GM21717 (cell line): ENCODE results near the gene AGXT.

Experiments used
- ATAC-seq: cut with Tn5 transposase; IDR thresholded peaks from one replicate; pipeline ENCODE4 v1.9.1; 2021; ENCODE audit warnings: mild to moderate bottlenecking, moderate library complexity; ENCODE audit not compliant: unreplicated experiment

AGXT gene

GRCh38 chr2:240868286-240869108 lies at the start of gene AGXT:
TSS of gene AGXT (plus strand) at chr2:240868824. CDS start at chr2:240868866, 42 bp downstream.
- ATAC-seq: no peak

GRCh38 chr2:240819126-240819857 lies 49.3 kb upstream of the AGXT start:
- no peak for ATAC-seq

GRCh38 chr2:240819858-240820606 lies 48.6 kb upstream of the AGXT start, which contains the start of gene KIF1A:
TSS of gene KIF1A (minus strand) at chr2:240820219. CDS start at chr2:240797752, 22,467 bp downstream.
- no peak for ATAC-seq

GRCh38 chr2:240820607-240821428 lies 47.8 kb upstream of the AGXT start:
- ATAC-seq: no peak

GRCh38 chr2:240821429-240821778 lies 47.2 kb upstream of the AGXT start:
- no peak for ATAC-seq

- ATAC-seq: no peak
These were observed 46.3 kb upstream of the AGXT start for GRCh38 chr2:240822280-240822847.

- no peak for ATAC-seq
These were observed 44.9 kb upstream of the AGXT start for GRCh38 chr2:240823449-240824336.

- no peak for ATAC-seq
These were observed 43.1 kb upstream of the AGXT start for GRCh38 chr2:240825476-240825875.

- ATAC-seq: no peak
These were observed 36.9 kb upstream of the AGXT start for GRCh38 chr2:240831594-240832204.

- peak; percentile 73 for ATAC-seq
These were observed 36.4 kb upstream of the AGXT start for GRCh38 chr2:240832205-240832727.

GRCh38 chr2:240832921-240833494 lies 35.6 kb upstream of the AGXT start:
- ATAC-seq: no peak

- no peak for ATAC-seq
These were observed 34.8 kb upstream of the AGXT start for GRCh38 chr2:240833724-240834285.

- ATAC-seq: no peak
These were observed 34.1 kb upstream of the AGXT start for GRCh38 chr2:240834377-240834975.

GRCh38 chr2:240835528-240835927 lies 33.1 kb upstream of the AGXT start:
- ATAC-seq: no peak

- no peak for ATAC-seq
These were observed 31.7 kb upstream of the AGXT start for GRCh38 chr2:240836781-240837467.

GRCh38 chr2:240837621-240838020 lies 31.0 kb upstream of the AGXT start:
- ATAC-seq: no peak
